ENCODE data around the gene APH1B. TPM values are rescaled to one million over a fixed set of nuclear protein-coding genes. Genes with fewer than 3 reads are reported as not detected.

The APH1B gene
- total and polyA plus RNA-seq, 9 of the 15 experiments (the other 6 are each of a cell fraction or from before 2014, with no cell fraction given) = 5.1 to 9.7 (median 7.0) TPM

- CTCF ChIA-PET (ENCODE audit: low intra/inter-chr PET ratio) = no interaction called here
- H4K20me1 ChIP-seq (replicated peaks; ENCODE audit: control insufficient read depth, insufficient read depth, low read length) = no peaks in the 10 kb centered on the region
- ATAC-seq = no peak
- in situ Hi-C loops (cut with MboI) (no loop called here), intact Hi-C loops (cut with micrococcal nuclease) (no loop called here)
- POLR2A ChIA-PET = interaction anchor here (0.6 to 1.7 kb wide), 3 partner anchors 11 to 20 kb away, joined by 3 to 8 read pairs (median 6); no protein-coding TSS in a partner anchor
- no peak for FAIRE-seq
- 30% methylated on average over 3 of the region's 3 CpGs for WGBS (ENCODE audit: insufficient coverage, low coverage, missing lambda C conversion rate)
- no peak overlapping the region for H3K9ac ChIP-seq (ENCODE audit: insufficient read depth in 1 of 2, low read depth in 2 of 2, low read length in 2 of 2)
- no peaks in the 10 kb centered on the region for H3K79me2 ChIP-seq (ENCODE audit: control insufficient read depth, insufficient read depth, low read length)
- H3K27ac ChIP-seq (ENCODE audit: extremely low read depth, low read depth, low read length) = no peak overlapping the region
- H3K4me1 ChIP-seq (replicated peaks in 1 of 2; ENCODE audit: control insufficient read depth in 2 of 2, insufficient read depth in 2 of 2, low read length in 2 of 2) = peaks cover 20 to 25% of the 10 kb centered on the region in 2 experiments
- H3K9me3 ChIP-seq (replicated peaks; ENCODE audit: control insufficient read depth, insufficient read depth, low read depth, low read length) = no peaks in the 10 kb centered on the region
- H3K4me3 ChIP-seq = no peak overlapping the region
- H3K27me3 ChIP-seq (ENCODE audit: control insufficient read depth in 2 of 2, insufficient read depth in 2 of 2, low read length in 2 of 2) = no peaks in the 10 kb centered on the region
- H3K9me1 ChIP-seq (ENCODE audit: control insufficient read depth, insufficient read depth, low read length) = no peaks in the 10 kb centered on the region
- H3K4me2 ChIP-seq (ENCODE audit: insufficient read depth, low read length) = no peak overlapping the region
- no peaks in the 10 kb centered on the region for H3K36me3 ChIP-seq (ENCODE audit: control insufficient read depth, insufficient read depth, low read length)
- H2AFZ ChIP-seq (ENCODE audit: low read depth, low read length) = no peak overlapping the region
- no peak for DNase-seq (ENCODE audit: extremely low read depth in 1 of 4, low spot score in 3 of 4)
- BruUV-seq (replicated peaks) = no TSS peak
- TF ChIP-seq ZNF57 (CRISPR knock-in tag; IDR thresholded peaks at IDR 0.05) (no peak), NFE2L1 (tag; IDR thresholded peaks at IDR 0.05; ENCODE audit: borderline replicate concordance, low read depth) (no peak), SLC30A9 (CRISPR knock-in tag; IDR thresholded peaks at IDR 0.05) (no peak), CEBPZ (IDR thresholded peaks at IDR 0.05; ENCODE audit: borderline replicate concordance, low read depth, low read length) (no peak), ZNF282 (CRISPR knock-in tag; IDR thresholded peaks at IDR 0.05) (no peak), RBM22 (IDR thresholded peaks at IDR 0.05; ENCODE audit: low read depth, low read length, poor library complexity, severe bottlenecking) (no peak), SRSF3 (IDR thresholded peaks at IDR 0.05; ENCODE audit: insufficient read depth, low read length) (no peak), TRIM25 (IDR thresholded peaks at IDR 0.05; ENCODE audit: borderline replicate concordance) (no peak), L3MBTL2 (IDR thresholded peaks at IDR 0.05) (no peak), MTA3 (IDR thresholded peaks at IDR 0.05; ENCODE audit: borderline replicate concordance) (no peak), PCBP2 (IDR thresholded peaks at IDR 0.05; ENCODE audit: low read depth, low read length, poor library complexity, severe bottlenecking) (no peak), MLX (CRISPR knock-in tag; conservative IDR thresholded peaks at IDR 0.05) (no peak), RB1 (IDR thresholded peaks at IDR 0.05; ENCODE audit: low read depth) (no peak), NR2C2 (CRISPR knock-in tag; IDR thresholded peaks at IDR 0.05) (no peak), NR2C2 (tag; IDR thresholded peaks at IDR 0.05) (no peak), ETS2 (tag; IDR thresholded peaks at IDR 0.05; ENCODE audit: borderline replicate concordance, poor library complexity, severe bottlenecking) (no peak)
These were observed 80.3 kb downstream of the APH1B start for GRCh38 chr15:63357731-63358130.
